Esophagus squamous epithelium (tissue), 5 donors: ENCODE measurements around the gene SYNM. TPM values are rescaled to one million over a fixed set of nuclear protein-coding genes. Genes with fewer than 3 reads are reported as not detected.

Source experiments
- DNase-seq: peaks from one replicate; lab custom pipeline; 2025; lab: John Stamatoyannopoulos, UW
- H3K27ac ChIP-seq, 4 donors: fragments of 200-600 bp; sonication (generic); one replicate each; pipeline ENCODE4 v1.5.1; 2016 to 2019; ENCODE audit warnings: mild to moderate bottlenecking in 1 of 4
- H3K27me3 ChIP-seq, 4 donors: fragments of 200-600 bp; sonication (generic); 1 replicate in 3 of 4; 2 replicates in 1 of 4; pipeline versions ENCODE4 v1.5.1 to v1.6.0; 2017 to 2021; ENCODE audit warnings: antibody characterized with exemption in 1 of 4
- H3K36me3 ChIP-seq, 3 donors: fragments of 200-600 bp; sonication (generic); one replicate each; pipeline ENCODE4 v1.5.1; 2016 to 2019
- H3K4me1 ChIP-seq, 3 donors: fragments of 200-600 bp; sonication (generic); one replicate each; pipeline ENCODE4 v1.5.1; 2017 to 2019
- H3K4me3 ChIP-seq, 4 donors: fragments of 200-600 bp; sonication (generic); 1 replicate in 3 of 4; 2 replicates in 1 of 4; pipeline ENCODE4 v1.5.1; 2016 to 2019; ENCODE audit warnings: mild to moderate bottlenecking in 2 of 4, moderate library complexity in 1 of 4
- H3K9me3 ChIP-seq, 3 donors: fragments of 200-600 bp; sonication (generic); one replicate each; pipeline ENCODE4 v1.5.1; 2016 to 2019
- CTCF ChIP-seq, 6 experiments: fragments of 450-650 bp in 4 of 6; fragments of 200-600 bp in 2 of 6; sonication (generic) in 2 of 6; IDR thresholded peaks; one replicate each; pipeline ENCODE4 v1.5.1; 2016 to 2019; ENCODE audit warnings: antibody characterized with exemption in 6 of 6, mild to moderate bottlenecking in 4 of 6, moderate library complexity in 4 of 6
- POLR2A ChIP-seq, 4 donors: fragments of 450-650 bp; IDR thresholded peaks; one replicate each; pipeline ENCODE4 v1.6.1; 2017; ENCODE audit warnings: antibody characterized with exemption in 4 of 4, mild to moderate bottlenecking in 4 of 4, moderate library complexity in 3 of 4
- WGBS, 2 donors: methylation state at CpG; one replicate each; pipeline ENCODE4 v1.1.5; 2018; 5-methylcytosine and 5-hydroxymethylcytosine counted together
- intact Hi-C: fragments of 100-400 bp; cut with DNase I; formaldehyde crosslinking; loops from one replicate; pipeline ENCODE4 v1.15.0; 2022
- total RNA-seq, 4 donors: library from RNA; depleted of rRNA; stranded (reverse); fragments of >200 nt; gene quantifications; one replicate each; pipeline ENCODE4 v1.1.0, GENCODE V29; 2016
- donor health status: DM: yes; HTN: yes; CAD: no.

The SYNM gene
- total RNA-seq, 4 donors from 2014 or later: 18.1 to 262 (median 42.0) TPM

- Histone ChIP-seq H3K36me3 (no peaks in the 10 kb centered on the region), H3K27ac (peak overlapping the region in 2 of 4 donors; percentile 61 to 71), H3K27me3 (no peaks in the 10 kb centered on the region), H3K4me3 (peak overlapping the region in 2 of 4 donors; percentile 33 to 53), H3K9me3 (no peaks in the 10 kb centered on the region), H3K4me1 (peaks cover 0 to 8% (median 0%) of the 10 kb centered on the region in 3 donors)
- TF ChIP-seq CTCF (IDR thresholded peaks at IDR 0.05) (no peak), POLR2A (IDR thresholded peaks at IDR 0.05) (no peak)
- intact Hi-C loops: loop anchor here (10.0 kb wide), 1 partner anchor 561 kb away; no protein-coding TSS in a partner anchor
- no peak for DNase-seq
- 35 to 51% methylated on average over 2 of the region's 2 CpGs for WGBS, 2 donors
These were observed 28.8 kb upstream of the SYNM start for GRCh38 chr15:99076109-99076508.

GRCh38 chr15:99076555-99077308 is 28.1 kb upstream of the SYNM start:
- H3K9me3 ChIP-seq: no peaks in the 10 kb centered on the region
- H3K4me3 ChIP-seq: peak overlapping the region in 3 of 4 donors; percentile 33 to 53 (median 38)
- peaks cover 0 to 8% (median 0%) of the 10 kb centered on the region in 3 donors for H3K4me1 ChIP-seq
- no peaks in the 10 kb centered on the region for H3K36me3 ChIP-seq
- WGBS, 2 donors: 5 to 7% methylated on average over 10 of the region's 10 CpGs
- intact Hi-C loops: loop anchor here (10.0 kb wide), 1 partner anchor 562 kb away; no protein-coding TSS in a partner anchor
- no peak for DNase-seq
- no peaks in the 10 kb centered on the region for H3K27me3 ChIP-seq
- TF ChIP-seq CTCF (IDR thresholded peaks at IDR 0.05) (peak; percentile 72 to 92 (median 86)), POLR2A (IDR thresholded peaks at IDR 0.05) (no peak)
- peak overlapping the region in 2 of 4 donors; percentile 61 to 71 for H3K27ac ChIP-seq

- 79 to 86% methylated on average over 1 of the region's 1 CpG for WGBS, 2 donors
- H3K4me1 ChIP-seq: peaks cover 0 to 4% (median 0%) of the 10 kb centered on the region in 3 donors
These were observed 22.1 kb upstream of the SYNM start for GRCh38 chr15:99082798-99083197.

GRCh38 chr15:99084965-99085364 is 19.9 kb upstream of the SYNM start:
- peaks cover 0 to 4% (median 0%) of the 10 kb centered on the region in 3 donors for H3K4me1 ChIP-seq
- H3K27me3 ChIP-seq: no peaks in the 10 kb centered on the region
- peak overlapping the region in 1 of 4 donors; percentile 65 for H3K27ac ChIP-seq
- intact Hi-C loops: no loop called here
- H3K36me3 ChIP-seq: no peaks in the 10 kb centered on the region
- TF ChIP-seq CTCF (IDR thresholded peaks at IDR 0.05): no peak
- no peak for TF ChIP-seq POLR2A (IDR thresholded peaks at IDR 0.05)
- DNase-seq: no peak
- WGBS, 2 donors: 91 to 94% methylated on average over 10 of the region's 10 CpGs
- H3K9me3 ChIP-seq: no peaks in the 10 kb centered on the region
- no peak overlapping the region for H3K4me3 ChIP-seq

More at GRCh38 chr15:99082798-99083197, 22.1 kb upstream of the SYNM start:
- intact Hi-C loops: no loop called here
- H3K9me3 ChIP-seq: no peaks in the 10 kb centered on the region
- no peak overlapping the region for H3K27ac ChIP-seq
- no peaks in the 10 kb centered on the region for H3K36me3 ChIP-seq
- H3K27me3 ChIP-seq: no peaks in the 10 kb centered on the region
- TF ChIP-seq CTCF (IDR thresholded peaks at IDR 0.05): no peak
- no peak for TF ChIP-seq POLR2A (IDR thresholded peaks at IDR 0.05)
- no peak overlapping the region for H3K4me3 ChIP-seq
- no peak for DNase-seq
